NCI-H69 (cell line): ENCODE data around the gene CFAP74.

ENCODE experiments used
- DNase-seq: peaks from one replicate; lab custom pipeline; 2025; lab: John Stamatoyannopoulos, UW

CFAP74 gene

DNA sequence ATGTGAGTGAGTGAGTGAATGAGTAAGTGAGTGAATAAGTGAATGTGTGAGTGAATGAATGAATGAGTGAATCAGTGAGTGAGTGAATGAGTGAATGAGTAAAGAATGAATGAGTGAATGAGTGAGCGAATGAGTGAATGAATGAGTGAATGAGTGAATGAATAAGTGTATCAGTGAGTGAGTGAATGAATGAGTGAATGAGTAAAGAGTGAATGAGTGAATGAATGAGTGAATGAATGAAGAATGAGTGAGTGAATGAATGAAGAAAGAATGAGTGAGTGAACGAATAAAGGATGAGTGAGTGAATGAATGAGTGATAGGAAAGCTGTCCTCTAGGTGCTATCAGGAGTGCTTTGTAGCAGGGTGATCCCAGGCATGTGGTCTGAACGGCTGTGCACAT is 35.7 kb downstream of the CFAP74 start:
- no peak for DNase-seq

DNA sequence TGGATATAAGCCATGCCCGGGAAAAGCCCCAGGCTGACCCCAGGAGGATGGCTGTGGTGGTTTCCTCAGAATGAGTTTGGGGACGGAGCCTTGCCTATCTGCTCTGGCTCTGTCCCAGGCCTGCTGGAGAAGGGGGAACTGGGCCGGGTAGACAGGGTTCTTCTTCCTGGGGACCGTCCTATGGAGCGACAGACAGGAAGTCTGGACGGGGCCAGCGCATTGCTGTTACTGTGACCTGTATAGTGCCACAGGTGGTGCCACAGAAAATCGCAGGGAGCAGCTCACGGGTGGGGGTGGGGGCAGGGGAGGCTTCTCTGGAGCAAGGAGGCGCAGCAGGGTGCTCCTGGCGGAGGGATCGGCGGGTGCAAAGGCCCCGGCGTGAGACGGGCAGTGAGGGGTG is 36.4 kb downstream of the CFAP74 start:
- no peak for DNase-seq

DNA sequence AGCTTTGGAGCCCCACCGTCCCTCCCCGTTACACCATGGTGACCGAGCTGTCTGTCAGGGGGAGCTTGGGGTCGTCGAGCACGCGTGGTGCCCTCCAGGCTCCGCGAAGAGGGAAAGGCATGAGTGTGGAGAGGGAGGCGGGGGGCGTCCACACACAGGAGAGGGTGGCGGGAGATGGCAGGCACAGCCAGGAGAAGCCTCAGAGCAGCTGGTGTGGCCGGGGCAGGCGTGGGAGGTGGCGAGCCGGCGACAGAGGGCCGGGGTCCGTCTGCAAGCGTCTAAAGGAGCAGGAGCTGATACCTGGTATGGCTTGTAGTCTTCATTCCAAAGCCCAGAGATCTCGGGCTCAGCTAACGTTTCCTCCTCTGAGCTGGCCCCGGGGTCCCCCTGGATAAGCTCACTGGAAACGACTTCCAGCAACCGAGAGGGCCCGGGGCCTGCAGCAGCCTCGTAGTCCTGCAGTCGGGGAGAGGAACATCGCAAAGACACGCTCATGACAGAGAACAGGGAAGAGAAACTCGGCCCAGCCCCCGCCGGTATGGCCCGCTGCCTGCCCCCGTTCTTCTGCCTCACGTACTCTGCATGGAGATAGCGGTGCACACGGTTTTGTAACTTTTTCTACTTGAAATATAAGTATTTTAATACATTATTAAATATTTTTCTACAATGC is 37.4 kb downstream of the CFAP74 start:
- peak; percentile 1 for DNase-seq

DNA sequence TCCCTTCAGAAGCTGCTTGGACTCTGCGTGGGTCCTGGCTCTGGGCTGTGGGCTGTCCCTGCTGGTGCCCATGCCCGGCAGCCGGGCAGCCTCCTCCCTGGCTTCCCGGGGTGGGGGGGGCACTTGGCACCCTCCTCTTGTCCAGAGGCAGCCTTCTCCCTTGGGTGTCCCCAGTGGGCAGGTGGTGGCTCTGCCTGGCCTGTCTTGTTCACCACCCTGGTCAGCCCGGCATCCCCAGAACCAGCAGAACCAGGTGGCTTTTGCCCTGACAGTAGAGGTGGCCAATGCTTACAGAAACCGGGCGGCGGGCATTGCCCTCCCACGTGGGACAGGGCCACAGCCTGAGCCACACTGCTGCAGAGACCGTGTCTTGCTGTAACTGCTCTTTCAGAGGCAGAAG is 38.0 kb downstream of the CFAP74 start:
- no peak for DNase-seq

DNA sequence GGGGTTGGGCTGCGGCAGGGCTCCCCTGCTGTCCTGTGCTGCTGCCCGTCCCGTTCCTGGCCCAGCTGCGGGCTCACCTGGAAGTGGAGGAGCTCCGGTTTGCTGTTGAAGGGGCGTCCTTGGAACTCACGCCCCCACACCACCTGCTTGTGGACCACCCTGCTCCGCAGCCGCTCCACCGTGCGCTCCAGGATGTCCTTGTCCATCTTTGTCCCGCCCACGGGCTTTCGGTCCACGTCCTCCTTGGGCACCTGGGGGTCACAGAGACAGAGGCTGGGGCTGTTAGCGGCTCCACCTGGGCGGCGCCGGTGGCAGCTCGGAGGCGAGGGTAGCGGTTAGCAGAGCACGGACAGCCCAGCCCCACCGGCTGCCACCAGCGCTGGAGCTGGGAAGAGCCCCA is 38.8 kb downstream of the CFAP74 start:
- DNase-seq, result no peak

DNA sequence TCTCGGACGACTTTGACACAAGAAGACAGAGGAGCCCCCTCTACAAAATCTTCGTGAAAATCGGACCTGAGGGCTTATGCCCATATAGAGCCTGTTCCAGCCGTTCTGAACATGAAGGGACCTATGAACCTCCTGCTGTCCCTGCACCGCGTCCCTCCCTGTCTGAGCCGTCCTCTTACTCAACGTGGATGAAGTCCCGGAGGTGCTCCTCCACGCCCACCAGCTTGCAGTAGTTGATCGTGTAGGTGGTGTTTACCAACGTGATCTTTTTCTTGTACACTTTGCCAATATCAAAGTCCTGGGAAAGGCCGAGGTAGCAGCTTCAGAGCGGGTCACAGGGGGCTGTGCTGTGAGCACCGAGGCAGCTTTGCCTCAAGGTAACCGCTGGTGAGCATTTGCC is 40.0 kb downstream of the CFAP74 start:
- DNase-seq, result no peak

DNA sequence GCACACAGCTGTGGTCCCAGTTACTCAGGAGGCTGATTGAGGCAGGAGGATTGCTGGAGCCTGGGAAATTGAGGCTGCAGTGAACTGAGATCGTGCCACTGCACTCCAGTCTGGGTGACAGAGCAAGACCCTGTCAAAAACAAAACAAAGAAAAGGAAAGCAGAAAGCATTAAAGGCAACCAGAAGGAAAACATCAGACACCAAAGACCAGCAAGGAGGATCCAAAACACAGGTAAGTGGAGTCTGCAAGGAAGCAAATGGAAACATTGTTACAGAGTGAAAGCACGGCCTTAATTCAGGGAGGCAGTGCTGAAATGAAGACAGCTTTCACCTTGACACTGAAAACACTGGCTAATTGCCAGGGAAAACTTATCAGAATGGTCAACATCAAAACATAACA is 40.8 kb downstream of the CFAP74 start:
- DNase-seq, result no peak

DNA sequence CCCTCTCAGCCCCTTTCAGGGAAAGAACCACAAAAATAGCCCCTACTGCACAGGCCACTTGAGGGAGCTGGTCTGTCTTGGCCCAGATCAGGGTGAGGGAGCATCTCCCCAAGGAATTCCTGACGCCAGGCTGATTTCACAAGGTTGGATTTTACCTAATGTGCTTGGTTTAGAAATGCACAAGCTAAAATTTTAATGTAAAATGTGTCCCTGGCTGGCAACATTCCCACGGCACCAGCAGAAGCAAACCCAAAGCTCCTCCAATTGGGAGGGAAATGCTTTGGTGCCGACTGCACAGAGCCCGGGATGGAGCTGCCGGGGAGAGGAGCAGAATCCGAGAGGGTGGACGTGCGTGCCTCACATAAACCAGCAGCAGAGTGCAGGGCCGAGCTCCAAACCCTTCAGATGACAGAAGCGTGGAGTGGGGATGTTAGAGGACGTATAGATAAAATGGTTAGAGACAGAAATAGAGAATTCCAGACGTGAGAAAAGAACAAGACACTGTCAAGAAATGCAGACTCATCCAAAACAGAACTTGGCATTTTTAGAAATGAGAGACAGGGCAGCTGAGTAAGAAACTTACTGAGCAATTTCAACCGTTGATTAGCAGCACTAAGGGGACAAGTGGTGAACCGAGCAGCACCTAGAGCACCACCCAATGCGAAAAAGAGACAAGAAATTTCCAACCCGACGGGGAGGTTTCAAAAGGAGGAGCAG is 42.9 kb downstream of the CFAP74 start:
- no peak for DNase-seq

DNA sequence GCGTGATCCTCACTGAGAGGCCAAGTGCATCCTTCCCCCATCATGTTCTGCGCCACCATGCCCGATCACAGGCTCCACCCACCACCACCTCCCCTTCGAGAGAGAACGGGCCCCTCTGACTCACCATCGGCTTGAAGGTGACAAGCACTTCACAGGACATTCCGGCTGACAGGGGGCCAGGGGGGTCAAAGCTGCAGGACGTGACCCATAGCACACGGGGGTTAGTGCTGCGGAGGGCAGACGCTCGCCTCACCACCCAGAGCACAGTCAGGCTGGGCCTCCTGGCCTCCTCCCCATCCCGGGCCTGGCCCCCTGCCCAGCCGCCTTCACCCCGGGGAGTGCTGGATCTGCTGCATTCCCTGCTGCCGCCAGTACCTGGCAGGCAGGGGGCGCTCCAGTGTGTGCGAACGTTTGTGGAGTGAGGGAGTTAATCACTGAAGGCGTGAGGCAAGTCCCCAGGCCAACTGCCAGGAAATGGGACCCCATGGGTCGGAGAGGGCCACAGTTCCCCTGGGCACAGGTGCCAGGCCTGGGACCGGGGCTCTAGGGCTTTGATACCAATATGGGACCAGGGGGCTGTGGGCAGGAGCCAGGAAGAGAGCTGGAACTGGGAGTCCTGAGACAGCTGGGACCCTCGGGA is 43.6 kb downstream of the CFAP74 start:
- DNase-seq, result peak; percentile 84

DNA sequence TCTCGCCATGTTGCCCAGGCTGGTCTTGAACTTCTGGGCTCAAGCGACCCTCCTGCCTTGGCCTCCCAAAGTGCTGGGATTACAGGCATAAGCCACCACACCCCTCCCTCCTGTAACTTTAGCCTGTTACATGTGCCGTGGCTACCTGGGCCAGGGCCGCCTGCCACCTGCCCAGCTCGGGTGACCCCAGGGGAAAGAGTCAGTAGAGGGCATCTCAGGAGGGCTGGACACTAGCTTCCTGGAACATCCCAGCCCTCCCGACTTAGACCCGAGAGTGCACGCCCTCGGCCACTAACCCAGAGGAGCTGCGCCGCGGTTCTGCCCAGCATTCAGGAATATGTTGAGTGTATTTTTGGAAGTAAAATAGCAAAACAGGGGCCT is 44.1 kb downstream of the CFAP74 start:
- DNase-seq, result no peak

DNA sequence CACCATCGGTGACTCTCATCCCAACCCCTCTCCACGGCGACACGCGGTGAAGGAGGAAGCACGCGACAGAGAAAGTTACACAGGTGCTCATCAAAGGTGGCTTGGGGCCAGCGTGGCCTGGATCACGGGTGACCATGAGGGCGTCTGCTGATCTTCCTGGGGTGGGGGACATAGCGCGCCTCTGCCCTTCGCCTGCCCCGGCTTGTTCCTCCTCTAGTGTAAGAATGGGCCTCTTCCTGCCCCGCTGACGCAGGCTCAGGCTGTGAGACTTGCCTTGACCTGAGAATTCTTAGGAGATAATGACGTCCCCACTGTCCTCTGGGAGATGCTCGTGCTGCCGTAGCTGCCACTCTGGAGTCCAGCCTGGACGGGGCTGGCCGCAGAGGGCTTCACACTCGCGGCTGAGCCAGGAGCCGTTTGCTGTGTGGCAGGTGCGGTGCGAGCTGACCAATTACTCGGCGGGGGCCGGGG is 45.5 kb downstream of the CFAP74 start:
- DNase-seq, result no peak

DNA sequence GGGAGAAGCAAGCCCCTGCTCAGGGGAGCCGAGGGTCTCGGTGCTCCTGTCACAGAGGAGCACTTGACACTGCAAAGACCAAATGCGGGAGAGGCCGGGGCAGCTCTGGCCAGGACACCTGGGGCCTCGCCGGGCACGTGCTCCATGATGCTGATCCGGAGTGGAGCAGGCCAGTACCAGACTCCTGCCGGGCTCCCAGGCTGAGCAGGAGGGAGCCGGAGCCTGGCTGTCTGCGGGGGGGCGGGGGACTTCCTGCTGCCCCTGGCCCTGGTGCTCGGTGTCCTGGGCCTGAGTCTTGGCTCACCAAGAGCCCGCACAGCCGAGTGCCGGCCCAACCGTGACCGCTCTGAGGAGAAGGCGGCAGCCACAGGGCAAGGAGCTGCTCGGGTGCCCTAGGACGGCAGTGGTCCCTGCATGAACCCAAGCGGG is 46.0 kb downstream of the CFAP74 start:
- DNase-seq, result no peak

DNA sequence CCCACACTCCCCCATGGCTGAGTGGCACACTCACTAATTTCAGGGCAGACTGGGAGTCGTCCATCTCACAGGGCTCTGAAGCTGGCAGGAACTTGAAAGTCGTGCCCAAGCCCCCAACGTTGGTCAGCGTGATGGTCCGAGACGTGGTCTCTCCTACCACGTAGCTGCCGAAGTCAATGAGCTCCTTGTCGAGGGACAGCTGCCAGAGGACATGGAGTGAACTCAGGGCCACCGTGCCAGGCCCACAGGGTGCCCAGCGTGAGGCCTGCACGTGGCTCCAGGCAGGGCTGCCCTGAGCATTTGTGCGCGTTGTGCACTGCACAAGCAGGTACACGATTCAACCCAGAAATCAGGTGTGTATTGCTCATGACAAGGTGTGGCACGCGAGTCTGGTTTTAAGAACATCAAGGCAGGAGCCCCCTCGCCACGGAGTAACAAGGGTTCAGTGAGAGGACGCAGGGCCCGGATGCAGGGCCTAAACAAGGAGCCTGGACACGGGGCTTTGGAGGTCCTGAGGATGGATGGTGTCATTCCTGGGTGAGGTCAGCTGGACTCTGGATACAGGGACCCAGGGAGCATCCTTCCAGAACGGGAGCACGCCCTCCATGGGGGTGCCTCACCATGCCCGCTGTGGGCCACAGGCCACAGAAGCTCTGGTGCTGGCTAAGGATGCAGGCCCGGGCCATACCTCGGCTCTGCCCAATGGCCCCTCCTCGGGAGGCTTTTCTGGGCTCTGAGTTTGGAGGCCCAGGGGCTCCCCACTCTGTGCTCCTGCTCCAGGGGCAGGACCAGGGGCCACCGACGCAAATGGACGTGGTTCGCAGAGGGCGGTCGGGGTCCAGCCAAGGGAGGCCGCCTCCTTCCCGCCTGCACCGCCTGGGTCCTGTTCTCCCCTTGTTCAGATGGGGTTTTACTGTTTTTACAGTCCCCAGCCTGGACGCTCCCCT is 46.7 kb downstream of the CFAP74 start:
- no peak for DNase-seq

DNA sequence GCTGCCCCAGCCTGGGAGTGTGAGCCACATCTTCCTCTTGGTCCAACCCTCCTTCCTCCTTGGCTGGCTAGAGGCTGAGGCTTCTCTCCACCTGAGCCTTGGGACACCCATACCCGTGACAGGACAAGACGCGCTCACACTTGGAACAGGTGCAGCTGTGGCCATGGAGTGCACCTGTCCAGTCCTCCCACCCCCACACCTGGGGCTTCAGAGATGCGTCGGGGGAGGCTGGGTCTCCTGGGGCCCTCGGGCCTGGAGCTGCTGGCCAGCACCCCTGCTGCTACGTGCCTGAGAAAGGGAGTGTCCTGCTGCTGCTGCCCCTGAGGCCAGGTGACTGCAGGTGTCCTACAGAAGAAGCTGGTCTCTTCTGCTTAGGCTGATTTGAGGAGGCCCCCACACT is 47.5 kb downstream of the CFAP74 start:
- DNase-seq, result peak; percentile 0

DNA sequence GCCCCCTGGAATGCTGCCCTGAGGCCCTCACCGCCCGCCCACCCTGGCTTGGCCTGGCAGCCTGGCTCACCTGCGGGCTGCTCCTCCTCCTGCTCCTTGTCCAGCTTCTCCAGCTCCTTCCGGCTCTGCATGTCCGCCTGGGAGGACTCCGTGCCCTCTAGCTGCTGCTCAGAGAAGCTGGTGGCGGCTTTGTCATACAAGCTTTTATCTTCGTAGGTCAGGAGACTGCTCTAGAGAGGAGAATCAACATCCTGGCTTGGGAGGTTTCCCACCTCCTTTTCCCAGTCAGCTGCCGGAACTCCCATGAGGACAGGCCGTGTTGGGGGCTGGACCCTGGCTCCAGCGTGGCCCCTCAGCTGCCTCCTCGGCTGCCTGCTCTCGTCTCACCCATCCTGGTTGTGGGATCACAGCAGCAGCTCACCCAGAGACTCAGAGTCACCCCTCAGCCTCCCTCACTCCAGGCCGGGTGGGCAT is 47.9 kb downstream of the CFAP74 start:
- no peak for DNase-seq

DNA sequence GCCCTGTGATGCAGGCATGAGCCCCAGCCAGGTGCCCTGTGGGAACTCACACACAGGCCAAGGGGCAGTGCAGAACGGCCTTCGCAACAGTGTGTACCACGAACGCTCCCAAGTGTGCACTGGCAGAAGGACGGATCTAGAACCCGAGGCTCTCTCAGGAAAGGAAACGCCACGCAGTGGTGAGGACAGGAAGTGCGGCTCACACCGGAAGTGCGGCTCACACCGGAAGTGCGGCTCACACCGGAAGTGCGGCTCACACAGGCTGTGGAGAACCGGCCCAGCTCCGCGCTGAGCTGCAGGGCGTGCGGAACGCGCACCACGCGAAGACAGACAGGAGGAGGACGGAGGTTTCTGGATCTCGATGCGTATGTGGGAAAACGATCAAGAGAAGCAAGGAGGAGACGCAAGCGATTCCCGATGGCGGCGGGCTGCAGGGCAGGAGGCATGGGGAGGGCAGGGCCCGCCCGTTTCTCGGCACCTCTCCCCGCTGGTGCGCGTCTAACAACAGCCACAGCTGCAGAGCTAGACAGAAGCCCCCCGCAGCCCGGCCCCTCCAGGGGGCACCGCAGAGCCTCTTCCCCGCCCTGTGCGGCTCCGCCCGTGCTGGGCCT is 48.6 kb downstream of the CFAP74 start:
- DNase-seq, result peak; percentile 17

DNA sequence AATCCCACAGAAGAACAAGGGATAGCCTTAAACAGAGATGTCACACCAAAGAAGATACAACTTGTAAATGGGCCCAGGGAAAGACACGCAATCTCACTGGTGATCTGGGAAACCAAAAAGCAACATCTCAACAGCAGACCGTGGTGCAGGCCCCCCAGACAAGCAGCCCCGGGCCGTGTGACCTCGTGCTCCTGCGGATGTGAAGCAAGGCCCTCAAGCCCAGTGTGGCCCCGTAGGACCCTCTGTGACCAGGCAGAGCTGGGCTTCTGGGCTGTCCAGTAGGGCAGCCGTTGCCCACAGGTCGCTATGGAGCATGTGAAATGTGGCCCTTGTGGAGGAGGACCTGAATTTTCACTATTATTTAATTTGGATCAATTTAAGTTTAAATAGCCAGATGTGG is 49.6 kb downstream of the CFAP74 start:
- DNase-seq, result no peak

DNA sequence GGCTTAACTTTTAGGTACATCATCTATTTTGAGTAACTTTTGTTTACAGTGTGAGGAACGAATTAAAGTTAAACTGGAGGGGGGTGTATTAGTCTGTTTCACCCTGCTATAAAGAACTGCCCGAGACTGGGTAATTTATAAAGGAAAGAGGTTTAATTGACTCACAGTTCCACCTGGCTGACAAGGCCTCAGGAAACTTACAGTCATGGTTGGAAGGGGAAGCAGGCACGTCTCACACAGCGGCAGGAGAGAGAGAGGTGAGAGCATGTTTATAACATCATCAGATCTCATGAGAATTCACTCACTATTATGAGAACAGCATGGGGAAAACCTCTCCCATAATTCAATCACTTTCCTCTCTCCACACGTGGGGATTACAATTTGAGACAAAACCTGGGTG is 52.6 kb downstream of the CFAP74 start:
- no peak for DNase-seq

DNA sequence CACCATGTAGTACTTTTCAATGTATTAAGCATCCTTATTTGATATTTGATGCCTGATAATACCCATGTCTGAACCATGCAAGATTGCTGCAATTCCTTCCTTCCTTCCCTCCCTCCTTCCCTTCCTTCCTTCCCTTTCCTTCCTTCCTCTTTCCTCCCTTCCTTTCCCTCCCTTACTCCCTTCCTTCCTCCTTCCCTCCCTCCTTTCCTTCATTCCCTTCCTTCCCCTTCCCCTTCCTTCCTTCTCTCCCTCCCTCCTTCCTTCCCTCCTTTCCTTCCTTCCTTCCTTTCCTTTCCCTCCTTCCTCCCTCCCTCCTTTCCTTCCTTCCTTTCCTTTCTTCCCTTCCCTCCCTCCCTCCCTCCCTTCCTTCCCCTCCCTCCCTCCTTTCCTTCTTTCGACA is 54.8 kb downstream of the CFAP74 start:
- no peak for DNase-seq

DNA sequence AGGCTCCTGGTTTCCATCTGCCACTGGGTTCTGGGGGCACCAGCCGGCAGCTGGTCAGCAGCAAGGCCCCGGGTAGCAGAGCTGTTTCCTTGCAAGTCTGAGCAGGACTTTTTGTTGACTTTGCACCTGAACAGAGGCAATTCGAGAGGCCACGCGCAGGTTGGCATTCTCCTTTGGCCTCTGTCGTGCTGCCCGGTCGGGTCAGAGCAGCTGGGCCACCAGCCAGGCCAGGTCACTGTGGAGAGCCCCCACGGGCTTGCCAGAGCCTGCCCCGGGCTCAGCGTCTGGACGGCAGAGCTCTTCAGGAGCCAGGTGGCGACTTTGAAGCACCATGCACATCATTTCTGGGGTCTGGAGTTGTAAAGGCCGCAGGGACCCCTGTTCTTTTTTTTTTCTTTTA is 56.1 kb downstream of the CFAP74 start:
- peak; percentile 63 for DNase-seq

DNA sequence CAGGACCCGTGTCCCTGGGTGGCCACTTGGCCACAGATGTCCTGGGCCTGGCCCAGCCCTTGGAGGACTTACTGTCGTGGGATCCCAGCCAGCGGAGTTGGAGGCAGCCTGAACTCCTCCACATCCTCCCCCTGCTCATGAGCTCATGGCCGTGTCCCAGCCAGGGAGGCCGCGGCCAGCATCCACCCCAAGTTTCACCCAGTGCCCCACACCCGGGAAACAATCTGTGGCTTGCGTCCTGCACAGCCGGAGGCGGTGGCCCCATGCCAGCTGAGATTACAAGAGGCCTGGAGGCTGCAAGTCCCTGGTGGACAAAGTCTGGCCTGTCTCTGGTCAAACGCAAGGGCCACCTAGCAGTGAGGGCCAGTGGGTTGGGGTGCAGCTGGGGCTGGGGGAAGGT is 57.0 kb downstream of the CFAP74 start:
- peak; percentile 1 for DNase-seq
